ENCODE measurements around the gene VSIG10L. TPM values are rescaled to one million over a fixed set of nuclear protein-coding genes. Genes with fewer than 3 reads are reported as not detected.

Gene VSIG10L
- total RNA-seq, 1 donor from 2014 or later = 7.0 TPM

DNA sequence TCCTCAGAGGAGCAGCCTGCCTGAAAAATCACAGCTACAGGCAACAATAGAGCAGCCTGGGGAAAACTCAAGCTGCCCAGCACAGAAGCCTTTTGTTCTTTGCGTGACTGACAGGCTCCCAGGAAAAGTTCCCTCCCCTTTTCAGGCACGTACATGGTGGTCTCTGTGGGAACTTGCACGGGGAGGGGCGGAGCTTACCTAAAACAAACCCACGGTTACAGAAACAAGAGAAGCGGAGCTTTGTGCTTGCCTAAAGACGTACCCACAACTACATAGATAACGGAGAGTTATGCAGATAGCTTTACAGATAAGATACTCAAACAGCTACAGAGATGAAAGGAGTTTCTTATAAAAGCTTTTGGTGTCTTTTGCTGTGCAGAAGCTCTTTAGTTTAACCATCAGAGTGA lies 12.8 kb upstream of the VSIG10L start:
- Mint-ChIP-seq H3K4me3 (ENCODE audit: low read depth) (peak overlapping the region; percentile 68), H3K27me3 (no peaks in the 10 kb centered on the region)

DNA sequence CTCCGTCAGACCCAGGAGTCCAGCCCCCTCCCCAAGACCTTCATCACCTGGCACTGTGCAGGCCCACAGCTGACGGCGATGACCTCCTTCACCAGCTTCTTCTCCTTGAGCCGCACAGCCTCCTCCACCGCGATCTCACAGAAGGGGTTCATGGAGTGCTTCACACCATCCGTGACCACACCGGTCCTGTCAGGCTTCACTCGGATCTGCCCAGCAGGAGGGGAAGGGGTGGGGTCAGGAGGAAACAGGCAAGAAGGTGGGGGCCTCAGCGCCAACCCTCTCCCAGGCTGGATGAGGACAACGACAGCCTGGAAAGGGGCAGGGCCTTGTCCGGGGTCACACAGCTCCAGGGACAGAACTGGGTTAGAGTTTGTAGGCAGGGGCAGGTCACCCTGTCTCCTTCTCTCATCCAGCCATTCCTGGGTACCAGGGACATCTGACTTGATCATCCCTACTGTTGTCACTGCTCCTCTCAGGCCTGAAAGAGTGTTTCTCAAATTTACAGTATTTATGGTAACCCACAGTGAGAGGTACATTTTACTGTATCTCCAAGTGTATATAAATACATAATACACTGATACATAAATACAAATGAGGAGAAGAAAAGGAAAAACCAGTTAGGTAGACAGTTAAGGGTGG lies 12.3 kb upstream of the VSIG10L start:
- Mint-ChIP-seq H3K4me1 (ENCODE audit: low read depth) (peaks cover 17% of the 10 kb centered on the region), H3K27me3 (no peaks in the 10 kb centered on the region), H3K4me3 (ENCODE audit: low read depth) (peak overlapping the region; percentile 68), H3K9me3 (ENCODE audit: low read depth) (peaks cover 3% of the 10 kb centered on the region), H3K27ac (peak overlapping the region; percentile 97), H3K36me3 (ENCODE audit: insufficient read depth) (peaks cover 9% of the 10 kb centered on the region)
- TF ChIP-seq, protein P1, sequence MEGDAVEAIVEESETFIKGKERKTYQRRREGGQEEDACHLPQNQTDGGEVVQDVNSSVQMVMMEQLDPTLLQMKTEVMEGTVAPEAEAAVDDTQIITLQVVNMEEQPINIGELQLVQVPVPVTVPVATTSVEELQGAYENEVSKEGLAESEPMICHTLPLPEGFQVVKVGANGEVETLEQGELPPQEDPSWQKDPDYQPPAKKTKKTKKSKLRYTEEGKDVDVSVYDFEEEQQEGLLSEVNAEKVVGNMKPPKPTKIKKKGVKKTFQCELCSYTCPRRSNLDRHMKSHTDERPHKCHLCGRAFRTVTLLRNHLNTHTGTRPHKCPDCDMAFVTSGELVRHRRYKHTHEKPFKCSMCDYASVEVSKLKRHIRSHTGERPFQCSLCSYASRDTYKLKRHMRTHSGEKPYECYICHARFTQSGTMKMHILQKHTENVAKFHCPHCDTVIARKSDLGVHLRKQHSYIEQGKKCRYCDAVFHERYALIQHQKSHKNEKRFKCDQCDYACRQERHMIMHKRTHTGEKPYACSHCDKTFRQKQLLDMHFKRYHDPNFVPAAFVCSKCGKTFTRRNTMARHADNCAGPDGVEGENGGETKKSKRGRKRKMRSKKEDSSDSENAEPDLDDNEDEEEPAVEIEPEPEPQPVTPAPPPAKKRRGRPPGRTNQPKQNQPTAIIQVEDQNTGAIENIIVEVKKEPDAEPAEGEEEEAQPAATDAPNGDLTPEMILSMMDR (IDR thresholded peaks at IDR 0.05; ENCODE audit: unreplicated experiment) = no peak
- DNase-seq (ENCODE audit: low spot score, unreplicated experiment) = no peak

More for the DNA sequence above, 12.8 kb upstream of the VSIG10L start:
- H3K4me1 Mint-ChIP-seq (ENCODE audit: low read depth) = peaks cover 17% of the 10 kb centered on the region
- H3K36me3 Mint-ChIP-seq (ENCODE audit: insufficient read depth) = peaks cover 9% of the 10 kb centered on the region
- H3K27ac Mint-ChIP-seq = peak overlapping the region; percentile 97
- DNase-seq (ENCODE audit: low spot score, unreplicated experiment) = peak; percentile 50
- H3K9me3 Mint-ChIP-seq (ENCODE audit: low read depth) = peaks cover 3% of the 10 kb centered on the region
- TF ChIP-seq, protein P1 (IDR thresholded peaks at IDR 0.05; ENCODE audit: unreplicated experiment) = no peak

DNA sequence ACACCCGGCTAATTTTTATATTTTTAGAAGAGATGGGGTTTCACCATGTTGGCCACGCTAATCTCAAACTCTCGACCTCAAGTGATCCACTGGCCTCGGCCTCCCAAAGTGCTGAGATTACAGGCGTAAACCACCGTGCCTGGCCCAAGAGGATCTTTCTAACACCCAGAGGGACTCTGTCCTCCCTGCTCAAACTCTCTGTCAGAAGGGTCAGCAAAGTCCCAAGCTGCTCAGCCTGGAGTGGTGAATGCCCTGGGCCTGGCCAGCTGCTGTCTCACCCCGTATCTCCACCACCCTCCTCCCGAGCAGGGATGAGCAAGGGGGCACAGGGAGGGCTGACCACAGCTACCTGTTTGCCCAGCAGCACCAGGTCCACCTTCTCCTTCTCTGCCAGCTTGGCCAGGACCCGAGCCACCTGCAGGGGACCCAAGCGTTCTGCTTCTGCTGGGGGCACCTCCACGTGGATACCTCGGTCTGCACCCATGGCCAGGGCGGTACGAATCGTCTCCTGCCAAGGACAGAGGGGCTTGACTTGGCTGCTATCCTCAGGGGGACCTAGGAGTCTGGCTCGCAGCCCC lies 10.9 kb upstream of the VSIG10L start:
- TF ChIP-seq, protein P1 (IDR thresholded peaks at IDR 0.05; ENCODE audit: unreplicated experiment) = no peak
- Mint-ChIP-seq H3K4me1 (ENCODE audit: low read depth) (peaks cover 17% of the 10 kb centered on the region), H3K9me3 (ENCODE audit: low read depth) (peaks cover 3% of the 10 kb centered on the region), H3K4me3 (ENCODE audit: low read depth) (no peak overlapping the region), H3K27me3 (no peaks in the 10 kb centered on the region), H3K27ac (no peak overlapping the region), H3K36me3 (ENCODE audit: insufficient read depth) (peaks cover 9% of the 10 kb centered on the region)
- DNase-seq (ENCODE audit: low spot score, unreplicated experiment) = no peak

DNA sequence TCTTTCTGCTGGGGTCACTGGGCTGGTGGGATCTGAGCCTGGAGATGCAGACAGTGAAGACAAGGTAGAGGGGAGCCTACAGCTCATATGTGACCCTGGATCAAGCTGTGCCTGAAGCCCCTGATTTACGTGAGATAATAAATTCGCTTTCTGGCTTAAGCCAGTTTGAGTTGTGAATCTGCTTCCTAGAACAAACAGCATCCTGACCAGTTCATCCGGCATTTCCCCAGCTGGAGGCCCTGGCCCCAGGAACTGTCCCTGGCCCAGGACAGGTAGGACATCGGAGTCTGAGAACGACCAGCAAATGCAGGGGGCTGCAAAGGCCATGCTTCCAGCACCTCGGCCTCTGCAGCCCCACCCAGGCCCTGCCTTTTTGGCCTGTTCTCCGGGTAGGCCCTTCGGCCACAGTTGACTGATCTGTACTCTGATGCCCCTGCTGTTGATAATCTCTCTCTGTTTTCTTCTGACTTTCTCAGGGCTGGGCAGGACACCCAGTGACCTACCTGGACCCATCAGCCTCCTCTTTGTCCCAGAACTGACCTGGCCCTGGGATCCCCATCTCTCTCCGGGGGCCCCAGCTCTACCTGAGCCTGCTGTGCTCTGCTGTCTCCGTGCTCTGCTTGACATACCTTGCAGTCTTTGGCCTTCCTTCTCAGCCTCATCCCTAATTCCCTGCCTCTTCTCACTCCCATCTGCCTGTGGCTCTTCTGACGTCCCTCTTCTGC lies 9.5 kb upstream of the VSIG10L start:
- no peak overlapping the region for H3K4me3 Mint-ChIP-seq (ENCODE audit: low read depth)
- no peak for DNase-seq (ENCODE audit: low spot score, unreplicated experiment)
- H3K27me3 Mint-ChIP-seq = no peaks in the 10 kb centered on the region
- peaks cover 20% of the 10 kb centered on the region for H3K4me1 Mint-ChIP-seq (ENCODE audit: low read depth)
- peaks cover 3% of the 10 kb centered on the region for H3K9me3 Mint-ChIP-seq (ENCODE audit: low read depth)
- TF ChIP-seq, protein P1 (IDR thresholded peaks at IDR 0.05; ENCODE audit: unreplicated experiment) = no peak
- no peak overlapping the region for H3K27ac Mint-ChIP-seq
- H3K36me3 Mint-ChIP-seq (ENCODE audit: insufficient read depth) = peaks cover 9% of the 10 kb centered on the region

DNA sequence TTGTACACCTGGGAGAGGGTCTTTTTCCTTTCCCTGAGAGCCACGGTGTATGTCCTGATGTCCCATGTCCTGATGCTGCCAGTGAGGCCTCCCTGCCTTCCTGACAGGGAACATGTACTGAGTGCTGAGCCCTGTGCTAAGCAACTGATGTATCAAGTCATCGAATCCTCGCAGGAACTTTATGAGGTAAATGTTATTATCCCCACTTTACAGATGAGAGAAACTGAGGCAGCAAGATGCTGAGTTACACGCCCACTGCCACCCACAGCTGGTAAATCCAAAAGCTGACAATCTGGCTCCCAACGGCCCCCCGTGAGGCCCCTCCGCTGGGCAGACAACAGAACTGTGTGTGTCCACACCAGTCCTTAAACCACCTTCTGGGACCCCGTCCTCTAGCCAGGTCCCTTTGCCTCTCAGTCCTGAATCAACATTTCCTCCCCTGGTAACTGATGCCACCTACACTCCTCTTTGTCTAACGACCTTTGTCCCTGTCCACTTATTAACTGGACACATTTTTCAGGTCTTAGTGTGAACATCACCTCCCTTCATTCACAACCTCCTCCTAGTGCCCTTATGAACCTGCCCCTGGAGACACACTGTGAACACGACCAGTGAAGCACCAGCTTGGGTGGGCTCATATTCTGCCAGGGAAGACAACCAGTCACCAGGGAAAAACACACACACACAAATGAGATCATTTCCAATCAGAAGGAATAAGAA lies 5.4 kb upstream of the VSIG10L start:
- H3K36me3 Mint-ChIP-seq (ENCODE audit: insufficient read depth) = peaks cover 14% of the 10 kb centered on the region
- H3K27me3 Mint-ChIP-seq = peaks cover 8% of the 10 kb centered on the region
- DNase-seq (ENCODE audit: low spot score, unreplicated experiment) = no peak
- no peak overlapping the region for H3K4me3 Mint-ChIP-seq (ENCODE audit: low read depth)
- peaks cover 4% of the 10 kb centered on the region for H3K4me1 Mint-ChIP-seq (ENCODE audit: low read depth)
- TF ChIP-seq, protein P1 (IDR thresholded peaks at IDR 0.05; ENCODE audit: unreplicated experiment) = no peak
- H3K27ac Mint-ChIP-seq = no peak overlapping the region
- H3K9me3 Mint-ChIP-seq (ENCODE audit: low read depth) = no peaks in the 10 kb centered on the region
